Fibroblast of the conjunctiva (primary cell): Measurements from ENCODE around the gene CEP164.

Experiments
- DNase-seq: peaks from one replicate; pipeline ENCODE4 v3.0.0-alpha.2; 2010; ENCODE audit warnings: low read depth

Gene CEP164

DNA sequence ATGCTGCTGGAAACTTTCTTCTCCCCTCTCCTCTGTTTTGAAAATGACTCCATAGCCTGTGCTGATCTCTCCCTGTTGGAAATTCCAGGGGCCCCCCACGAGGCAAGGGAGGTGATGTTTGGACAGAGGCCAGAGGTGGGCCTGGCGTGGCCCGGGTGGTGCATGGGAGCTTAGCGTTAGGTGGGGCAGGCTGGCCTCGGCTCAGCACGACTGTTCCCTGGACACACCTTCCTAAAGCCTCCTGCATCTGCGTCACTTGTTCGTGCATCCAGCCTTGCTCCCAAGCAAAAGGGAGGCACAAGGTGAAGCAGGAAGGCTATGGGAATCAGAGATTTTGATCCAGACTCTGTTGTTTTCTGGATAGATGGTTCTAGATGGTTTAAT, 135.2 kb downstream of the CEP164 start:
- no peak for DNase-seq
